GM12873 (cell line): Measurements from ENCODE around the gene LPAR3.

ENCODE experiments used
- CTCF ChIP-seq: IDR thresholded peaks from 2 replicates; pipeline ENCODE4 v1.5.1; 2012; ENCODE audit warnings: low read depth, mild to moderate bottlenecking, moderate library complexity, low read length, control low read depth; ENCODE audit not compliant: insufficient read depth; ENCODE audit errors: missing control alignments

Gene LPAR3

GRCh38 chr1:84877592-84877991 is 15.4 kb downstream of the LPAR3 start:
- TF ChIP-seq CTCF, result no peak

- TF ChIP-seq CTCF, result no peak
Measured at GRCh38 chr1:84876353-84876752, 16.7 kb downstream of the LPAR3 start.

GRCh38 chr1:84873366-84873765 is 19.6 kb downstream of the LPAR3 start:
- TF ChIP-seq CTCF, result no peak

- no peak for TF ChIP-seq CTCF
Measured at GRCh38 chr1:84872696-84873355, 20.2 kb downstream of the LPAR3 start.

GRCh38 chr1:84871181-84871580 is 21.8 kb downstream of the LPAR3 start:
- TF ChIP-seq CTCF, result no peak

GRCh38 chr1:84870591-84870990 is 22.4 kb downstream of the LPAR3 start:
- TF ChIP-seq CTCF, result no peak

GRCh38 chr1:84869720-84870119 is 23.3 kb downstream of the LPAR3 start:
- no peak for TF ChIP-seq CTCF
